ENCODE data around the gene PLCL2. TPM values are rescaled to one million over a fixed set of nuclear protein-coding genes. Genes with fewer than 3 reads are reported as not detected.

Gene PLCL2
- total RNA-seq, 4 donors from 2014 or later: 0.95 to 4.8 (median 2.2) TPM

DNA sequence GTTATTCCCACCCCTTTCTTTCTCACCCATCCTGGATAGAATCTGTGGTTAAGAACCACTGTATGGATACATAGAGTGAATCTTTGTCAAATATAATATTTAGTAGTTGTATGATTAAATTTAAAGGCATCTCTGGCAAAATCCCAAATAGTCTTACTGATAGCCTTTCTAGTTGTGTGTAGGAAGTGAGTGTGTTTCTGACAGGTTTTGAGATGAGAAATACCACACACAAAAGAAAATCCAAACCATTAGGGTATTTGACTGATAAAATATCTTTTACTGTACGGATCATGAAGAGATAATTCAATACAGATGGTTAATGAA is 44.7 kb upstream of the PLCL2 start:
- H3K27ac ChIP-seq: no peak overlapping the region
- no peaks in the 10 kb centered on the region for H3K27me3 ChIP-seq
- no peak overlapping the region for H3K4me3 ChIP-seq
- no peaks in the 10 kb centered on the region for H3K9me3 ChIP-seq
- TF ChIP-seq CTCF (IDR thresholded peaks at IDR 0.05) (no peak), POLR2A (IDR thresholded peaks at IDR 0.05) (no peak)
- intact Hi-C loops (cut with DNase I): no loop called here
- 57 to 83% methylated on average over 1 of the region's 1 CpG for WGBS, 2 donors
- no peaks in the 10 kb centered on the region for H3K36me3 ChIP-seq
- H3K4me1 ChIP-seq: peaks cover 0 to 12% (median 3%) of the 10 kb centered on the region in 3 donors
- no peak for DNase-seq

DNA sequence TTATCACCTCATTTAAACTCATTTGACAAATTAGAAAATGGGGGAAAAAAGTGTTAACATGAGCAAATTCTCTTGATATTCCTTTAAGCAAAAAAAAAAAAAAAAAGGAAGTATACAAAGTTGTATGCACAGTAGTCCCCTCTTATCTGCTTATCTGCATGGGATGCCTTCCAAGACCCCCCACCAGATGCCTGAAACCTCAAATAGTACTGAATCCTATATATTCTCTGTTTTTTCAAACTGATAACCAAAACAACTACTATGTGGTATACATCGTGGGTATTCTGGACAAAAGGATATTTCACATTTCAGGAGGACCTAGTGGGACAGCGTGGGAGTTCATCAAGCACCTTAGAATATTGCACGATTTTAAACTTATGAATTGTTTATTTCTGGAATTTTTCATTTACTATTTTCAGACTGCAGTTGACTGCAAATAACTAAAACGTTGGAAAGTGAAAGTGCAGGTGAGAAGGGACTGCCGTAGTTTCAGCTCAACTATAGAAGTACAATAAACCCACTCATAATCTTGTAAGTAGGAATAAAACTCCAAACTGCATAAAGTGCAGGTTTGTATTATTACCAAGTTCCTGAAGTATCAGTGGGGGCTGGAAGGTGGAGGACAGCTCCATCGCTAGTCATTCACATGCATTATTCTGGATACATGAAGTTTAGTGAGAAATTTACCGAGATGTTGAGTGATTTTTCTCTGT is 43.6 kb upstream of the PLCL2 start:
- Histone ChIP-seq H3K4me3 (peak overlapping the region in 1 of 4 donors; percentile 32), H3K27me3 (no peaks in the 10 kb centered on the region), H3K27ac (peak overlapping the region in 1 of 4 donors; percentile 53), H3K4me1 (peaks cover 0 to 12% (median 3%) of the 10 kb centered on the region in 3 donors), H3K9me3 (no peaks in the 10 kb centered on the region), H3K36me3 (no peaks in the 10 kb centered on the region)
- TF ChIP-seq CTCF (IDR thresholded peaks at IDR 0.05) (no peak), POLR2A (IDR thresholded peaks at IDR 0.05) (no peak)
- 54 to 69% methylated on average over 7 of the region's 7 CpGs for WGBS, 2 donors
- DNase-seq: no peak
- intact Hi-C loops (cut with DNase I): no loop called here

GRCh38 chr3:16841904-16842271 is 42.9 kb upstream of the PLCL2 start:
- no peak overlapping the region for H3K4me3 ChIP-seq
- H3K4me1 ChIP-seq: peaks cover 0 to 12% (median 3%) of the 10 kb centered on the region in 3 donors
- WGBS, 2 donors: 71 to 78% methylated on average over 3 of the region's 3 CpGs
- H3K9me3 ChIP-seq: no peaks in the 10 kb centered on the region
- H3K27me3 ChIP-seq: no peaks in the 10 kb centered on the region
- peak overlapping the region in 3 of 4 donors; percentile 18 to 74 (median 53) for H3K27ac ChIP-seq
- H3K36me3 ChIP-seq: no peaks in the 10 kb centered on the region
- TF ChIP-seq POLR2A (IDR thresholded peaks at IDR 0.05): no peak
- TF ChIP-seq CTCF (IDR thresholded peaks at IDR 0.05): no peak
- DNase-seq: no peak
- intact Hi-C loops (cut with DNase I): no loop called here

DNA sequence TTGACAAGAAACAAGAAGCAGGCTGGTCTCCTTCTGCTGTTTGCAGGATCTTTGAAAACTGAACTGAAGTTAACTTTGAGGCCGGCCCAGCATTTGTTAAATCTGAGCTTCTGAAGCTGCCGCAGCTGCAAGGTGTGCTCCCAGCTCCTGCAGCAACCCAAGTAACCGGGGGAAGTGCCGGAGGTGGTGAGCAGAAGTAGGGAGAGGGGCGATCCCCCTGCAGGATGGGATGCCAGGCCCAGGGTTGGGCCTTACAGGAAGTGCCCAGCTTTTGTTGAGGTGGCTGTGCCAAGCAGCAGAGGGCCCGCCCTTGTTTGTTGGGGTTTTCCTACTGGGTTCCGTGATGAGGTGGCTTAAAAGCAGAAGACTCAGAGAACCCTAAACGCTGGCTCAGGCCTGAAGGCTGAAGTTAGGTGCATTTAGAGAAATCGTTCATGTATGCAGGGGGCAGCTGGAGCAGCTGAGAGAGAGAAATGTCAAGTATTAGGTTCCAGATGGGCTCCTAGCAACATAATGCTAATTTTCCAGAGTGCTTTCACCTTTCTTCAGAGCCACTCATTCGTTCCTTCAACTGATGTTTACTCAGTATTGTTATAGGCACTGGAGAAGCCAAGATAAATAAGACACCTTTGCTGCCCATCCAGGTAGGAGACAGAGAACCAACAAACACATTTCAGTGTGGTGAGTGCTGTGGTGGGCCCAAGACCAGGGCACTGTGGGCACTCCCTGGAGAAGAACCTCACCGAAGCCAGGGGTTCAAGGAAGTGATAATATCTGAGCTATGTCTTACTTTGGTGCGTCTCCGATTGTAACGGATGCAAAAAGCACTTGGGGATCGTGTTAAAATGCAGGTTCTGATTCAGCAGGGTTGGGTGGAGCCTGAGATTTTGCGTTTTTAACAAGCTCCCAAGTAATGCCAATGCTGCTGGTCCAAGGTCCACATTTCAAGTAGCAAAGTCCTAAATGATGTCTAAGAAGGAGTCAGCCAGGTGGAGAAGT is 42.2 kb upstream of the PLCL2 start:
- Histone ChIP-seq H3K4me1 (peaks cover 0 to 12% (median 3%) of the 10 kb centered on the region in 3 donors), H3K27me3 (no peaks in the 10 kb centered on the region), H3K27ac (peak overlapping the region; percentile 18 to 74 (median 42)), H3K9me3 (no peaks in the 10 kb centered on the region), H3K36me3 (no peaks in the 10 kb centered on the region), H3K4me3 (no peak overlapping the region)
- WGBS, 2 donors: 40 to 56% methylated on average over 11 to 14 of the region's 16 CpGs
- intact Hi-C loops (cut with DNase I): no loop called here
- peak; percentile 12 for DNase-seq
- TF ChIP-seq CTCF (IDR thresholded peaks at IDR 0.05) (no peak), POLR2A (IDR thresholded peaks at IDR 0.05) (no peak)

DNA sequence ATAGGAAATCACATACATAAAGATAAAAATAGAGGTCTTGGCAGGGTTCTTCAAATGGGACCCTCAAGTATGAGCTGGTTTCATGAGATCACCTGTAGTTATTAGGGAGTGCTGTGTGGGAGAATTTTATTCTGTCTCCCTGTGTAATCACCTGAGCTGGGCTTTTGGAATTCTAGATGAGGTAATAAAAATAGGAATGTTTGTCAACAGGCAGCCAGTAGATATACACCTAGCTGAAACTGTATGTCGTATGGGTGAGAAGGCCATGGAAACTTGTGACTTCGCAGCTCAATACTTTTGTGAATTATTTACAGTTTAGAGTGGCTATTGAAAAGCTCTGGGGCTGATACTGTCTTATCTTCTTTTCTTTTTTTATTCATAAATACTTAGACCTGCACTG is 40.5 kb upstream of the PLCL2 start:
- no peak for DNase-seq
- Histone ChIP-seq H3K27ac (no peak overlapping the region), H3K36me3 (no peaks in the 10 kb centered on the region), H3K27me3 (no peaks in the 10 kb centered on the region), H3K4me3 (no peak overlapping the region), H3K4me1 (peaks cover 0 to 14% (median 3%) of the 10 kb centered on the region in 3 donors), H3K9me3 (no peaks in the 10 kb centered on the region)
- no peak for TF ChIP-seq CTCF (IDR thresholded peaks at IDR 0.05)
- TF ChIP-seq POLR2A (IDR thresholded peaks at IDR 0.05): no peak
- 79 to 80% methylated on average over 2 of the region's 2 CpGs for WGBS, 2 donors
- intact Hi-C loops (cut with DNase I): no loop called here
